Endothelial cell of umbilical vein (primary cell): ENCODE measurements around the gene C22orf39. TPM values are rescaled to one million over a fixed set of nuclear protein-coding genes. Genes with fewer than 3 reads are reported as not detected.

Source experiments
- BruUV-seq: library from RNA; stranded (reverse); fragments of 400-500 nt; replicated peaks from 2 replicates; lab custom pipeline; 2021; lab: Mats Ljungman, UMichigan
- CTCF ChIA-PET: fragments of 300-600, 350-600 bp; sonication (Branson Sonifier 250); formaldehyde crosslinking; loops from one replicate; lab custom pipeline; 2021; ENCODE audit warnings: antibody characterized with exemption, inconsistent platforms; lab: Charles Lee
- POLR2A ChIA-PET: fragments of 300-600, 350-600 bp; sonication (Branson Sonifier 250); formaldehyde crosslinking; loops from one replicate; lab custom pipeline; 2021; ENCODE audit warnings: antibody characterized with exemption, inconsistent platforms; lab: Charles Lee
- DNase-seq: peaks from one replicate; pipeline ENCODE4 v3.0.0-alpha.2; 2011; ENCODE audit warnings: low read depth, low spot score
- FAIRE-seq: peaks from 2 replicates; lab custom pipeline; 2011; peaks lifted over from hg19 to GRCh38; lab: Jason Lieb, UNC
- H2AFZ ChIP-seq: 2 replicates; pipeline ENCODE4 v1.6.0; 2012; ENCODE audit warnings: low read depth, low read length, control low read depth, inconsistent platforms
- H3K27ac ChIP-seq: 2 replicates; pipeline ENCODE4 v1.5.1; 2011; ENCODE audit warnings: low read depth, mild to moderate bottlenecking, control low read depth, low read length, moderate library complexity; ENCODE audit not compliant: insufficient read depth
- H3K27me3 ChIP-seq, 2 experiments: 2 replicates each; pipeline versions ENCODE4 v1.6.0 to v1.6.1; 2011; ENCODE audit warnings: low read length in 2 of 2, mixed read lengths in 1 of 2; ENCODE audit not compliant: control insufficient read depth in 2 of 2, insufficient read depth in 2 of 2
- H3K36me3 ChIP-seq, 2 experiments: 2 replicates in 1 of 2; 3 replicates in 1 of 2; pipeline ENCODE4 v1.5.1; 2011; ENCODE audit warnings: low read length in 2 of 2, mild to moderate bottlenecking in 1 of 2, moderate library complexity in 1 of 2; ENCODE audit not compliant: control insufficient read depth in 2 of 2, insufficient read depth in 2 of 2; ENCODE audit errors: extremely low read depth in 1 of 2
- H3K4me1 ChIP-seq: 3 replicates; pipeline ENCODE4 v1.5.1; 2011; ENCODE audit warnings: mild to moderate bottlenecking, low read length; ENCODE audit not compliant: control insufficient read depth, insufficient read depth; ENCODE audit errors: extremely low read depth
- H3K4me2 ChIP-seq: 2 replicates; pipeline ENCODE4 v1.6.1; 2011; ENCODE audit warnings: low read length, control low read depth, mixed read lengths; ENCODE audit not compliant: insufficient read depth
- H3K4me3 ChIP-seq, 3 experiments: fragments of 200-600 bp in 1 of 3; sonication (generic), shearing (Covaris generic) in 1 of 3; replicated peaks in 1 of 3; 2 replicates each; pipeline ENCODE4 v1.5.1; 2011 to 2016; ENCODE audit warnings: control low read depth in 3 of 3, low read length in 3 of 3, mild to moderate bottlenecking in 2 of 3, inconsistent platforms in 1 of 3, low read depth in 1 of 3, moderate library complexity in 1 of 3; ENCODE audit not compliant: insufficient read depth in 1 of 3
- H3K79me2 ChIP-seq: 2 replicates; pipeline ENCODE4 v1.6.0; 2012; ENCODE audit warnings: low read length, inconsistent platforms; ENCODE audit not compliant: control insufficient read depth, insufficient read depth
- H3K9ac ChIP-seq: replicated peaks from 2 replicates; pipeline ENCODE3; 2011; ENCODE audit warnings: low read length, control low read depth; ENCODE audit not compliant: insufficient read depth; ENCODE audit errors: extremely low read depth
- H3K9me1 ChIP-seq: replicated peaks from 3 replicates; pipeline ENCODE4 v1.6.0; 2011; ENCODE audit warnings: mild to moderate bottlenecking, low read length; ENCODE audit not compliant: control insufficient read depth, insufficient read depth; ENCODE audit errors: extremely low read depth
- H3K9me3 ChIP-seq: replicated peaks from 2 replicates; pipeline ENCODE4 v1.5.1; 2012; ENCODE audit warnings: low read length, inconsistent platforms; ENCODE audit not compliant: control insufficient read depth, insufficient read depth
- H4K20me1 ChIP-seq: replicated peaks from 2 replicates; pipeline ENCODE3; 2011; ENCODE audit warnings: mild to moderate bottlenecking, low read length; ENCODE audit not compliant: control insufficient read depth, insufficient read depth; ENCODE audit errors: extremely low read depth
- EZH2 ChIP-seq: IDR thresholded peaks from 2 replicates; pipeline ENCODE4 v1.6.1; 2012; ENCODE audit warnings: borderline replicate concordance, low read depth, mild to moderate bottlenecking, moderate library complexity, low read length, inconsistent platforms; ENCODE audit not compliant: severe bottlenecking
- FOS ChIP-seq: IDR thresholded peaks from 2 replicates; pipeline ENCODE4 v1.6.1; 2011; ENCODE audit warnings: mild to moderate bottlenecking, low read length, moderate library complexity, borderline replicate concordance; ENCODE audit not compliant: insufficient read depth
- JUN ChIP-seq: IDR thresholded peaks from 2 replicates; pipeline ENCODE4 v1.6.1; 2011; ENCODE audit warnings: borderline replicate concordance, low read depth; ENCODE audit not compliant: insufficient read length, insufficient read depth
- MYC ChIP-seq: IDR thresholded peaks from one replicate; pipeline ENCODE4 v1.6.1; 2011; ENCODE audit warnings: mild to moderate bottlenecking, low read depth, low read length
- POLR2A ChIP-seq: IDR thresholded peaks from 2 replicates; pipeline ENCODE4 v1.6.1; 2012; ENCODE audit warnings: low read depth, mild to moderate bottlenecking, control low read depth, low read length
- POLR2AphosphoS5 ChIP-seq: IDR thresholded peaks from 2 replicates; pipeline ENCODE4 v1.6.1; 2012; ENCODE audit warnings: low read depth, mild to moderate bottlenecking, control low read depth, low read length, moderate library complexity; ENCODE audit not compliant: insufficient read depth
- dilution Hi-C: fragments of 300-500 bp; cut with MboI; formaldehyde crosslinking; loops from one replicate; pipeline ENCODE4 v1.15.0; 2019; ENCODE audit warnings: low sequenced_read_pairs; ENCODE audit not compliant: extremely low pct_ligation_motif_present
- intact Hi-C: fragments of 100-400 bp; cut with micrococcal nuclease; formaldehyde crosslinking; loops from one replicate; pipeline ENCODE4 v1.10.0; 2022
- polyA plus RNA-seq, 4 experiments: library from polyadenylated mRNA; depleted of rRNA in 3 of 4; stranded (reverse) in 3 of 4; unstranded in 1 of 4; fragments of >200 nt; gene quantifications; 2 replicates each; pipeline versions ENCODE4 v1.2.1 to v1.2.3, GENCODE V29; 2011 to 2012; ENCODE audit warnings: missing spikeins in 1 of 4
- total RNA-seq: library from RNA; stranded (reverse); gene quantifications from 2 replicates; pipeline ENCODE4 v1.2.3, GENCODE V29; 2021
- TF ChIP-seq, protein P1 (sequence below): IDR thresholded peaks from 2 replicates; pipeline ENCODE4 v1.6.1; 2011; ENCODE audit not compliant: insufficient read depth, insufficient read length
- TF ChIP-seq, protein P2 (sequence below), 2 donors: IDR thresholded peaks; 1 replicate in 1 of 2; 2 replicates in 1 of 2; pipeline ENCODE4 v1.5.1; 2011; ENCODE audit warnings: low read length in 2 of 2, mild to moderate bottlenecking in 2 of 2, moderate library complexity in 2 of 2, control low read depth in 1 of 2, inconsistent platforms in 1 of 2, low read depth in 1 of 2; ENCODE audit not compliant: insufficient read depth in 1 of 2; ENCODE audit errors: extremely low read depth in 1 of 2

C22orf39 gene
- total and polyA plus RNA-seq, 2 donors (not counting 3 experiments of a cell fraction or from before 2014, with no cell fraction given) = 26.1 to 28.0 TPM

GRCh38 chr22:19494676-19495173 lies 47.2 kb upstream of the C22orf39 start:
- ChIA-PET POLR2A (interaction anchor here (2.0 kb wide), 1 partner anchor 135 kb away, joined by 6 read pairs; no protein-coding TSS in a partner anchor), CTCF (interaction anchor here (6.6 kb wide), 1 partner anchor 134 kb away, joined by 358 read pairs; no protein-coding TSS in a partner anchor)
- dilution Hi-C loops = no loop called here
- TF ChIP-seq, protein P1, sequence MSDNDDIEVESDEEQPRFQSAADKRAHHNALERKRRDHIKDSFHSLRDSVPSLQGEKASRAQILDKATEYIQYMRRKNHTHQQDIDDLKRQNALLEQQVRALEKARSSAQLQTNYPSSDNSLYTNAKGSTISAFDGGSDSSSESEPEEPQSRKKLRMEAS = no peak
- TF ChIP-seq JUN (no peak), MYC (no peak)
- Histone ChIP-seq H3K79me2 (peaks cover 2% of the 10 kb centered on the region), H3K27me3 (no peaks in the 10 kb centered on the region), H3K4me2 (no peak overlapping the region), H3K36me3 (peaks cover 0 to 6% of the 10 kb centered on the region in 2 experiments), H4K20me1 (no peaks in the 10 kb centered on the region), H2AFZ (no peak overlapping the region), H3K27ac (no peak overlapping the region), H3K9me1 (no peaks in the 10 kb centered on the region), H3K4me3 (no peak overlapping the region), H3K9ac (no peak overlapping the region), H3K9me3 (no peaks in the 10 kb centered on the region), H3K4me1 (no peaks in the 10 kb centered on the region)
- intact Hi-C loops = no loop called here
- BruUV-seq = no TSS peak
- DNase-seq (no peak), FAIRE-seq (no peak)

DNA sequence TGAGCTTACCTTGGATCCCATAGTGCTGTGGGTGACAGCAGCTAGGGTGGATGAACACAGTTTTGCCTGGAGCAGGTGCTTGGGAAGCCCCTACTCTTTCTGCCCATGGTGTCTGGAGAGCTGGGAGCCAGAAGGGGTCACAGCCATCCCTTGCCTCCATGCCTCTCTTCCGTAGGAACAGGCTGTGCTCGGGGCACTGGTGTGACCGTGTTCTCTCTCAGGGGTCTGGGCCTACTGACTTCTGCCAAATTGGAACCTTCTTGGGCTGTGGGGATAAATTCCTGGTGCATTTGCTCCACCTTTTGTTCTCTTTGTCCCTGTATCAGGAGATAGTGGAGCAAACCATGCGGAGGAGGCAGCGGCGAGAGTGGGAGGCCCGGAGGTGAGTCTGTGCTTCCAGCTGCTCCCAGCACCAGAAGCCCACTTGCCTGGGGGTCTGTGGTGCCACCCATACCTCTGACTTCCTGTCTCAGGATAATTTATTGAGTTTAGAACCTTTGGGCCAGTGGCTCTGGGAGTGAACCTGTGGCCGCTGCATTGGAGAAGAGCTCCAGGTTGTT lies 46.6 kb upstream of the C22orf39 start:
- Histone ChIP-seq H3K4me2 (no peak overlapping the region), H3K36me3 (peaks cover 0 to 6% of the 10 kb centered on the region in 2 experiments), H2AFZ (no peak overlapping the region), H3K4me1 (no peaks in the 10 kb centered on the region), H4K20me1 (no peaks in the 10 kb centered on the region), H3K4me3 (no peak overlapping the region), H3K9ac (no peak overlapping the region), H3K79me2 (peaks cover 2% of the 10 kb centered on the region), H3K9me3 (no peaks in the 10 kb centered on the region), H3K9me1 (no peaks in the 10 kb centered on the region), H3K27me3 (no peaks in the 10 kb centered on the region), H3K27ac (no peak overlapping the region)
- FAIRE-seq (no peak), DNase-seq (no peak)
- POLR2A ChIA-PET = no interaction called here
- dilution Hi-C loops (no loop called here), intact Hi-C loops (no loop called here)
- TF ChIP-seq MYC = no peak
- no peak for TF ChIP-seq POLR2AphosphoS5
- no peak for TF ChIP-seq POLR2A
- TF ChIP-seq, protein P1 = no peak
- TF ChIP-seq FOS = no peak
- TF ChIP-seq EZH2 = no peak
- no peak for TF ChIP-seq JUN
- TF ChIP-seq, protein P2, sequence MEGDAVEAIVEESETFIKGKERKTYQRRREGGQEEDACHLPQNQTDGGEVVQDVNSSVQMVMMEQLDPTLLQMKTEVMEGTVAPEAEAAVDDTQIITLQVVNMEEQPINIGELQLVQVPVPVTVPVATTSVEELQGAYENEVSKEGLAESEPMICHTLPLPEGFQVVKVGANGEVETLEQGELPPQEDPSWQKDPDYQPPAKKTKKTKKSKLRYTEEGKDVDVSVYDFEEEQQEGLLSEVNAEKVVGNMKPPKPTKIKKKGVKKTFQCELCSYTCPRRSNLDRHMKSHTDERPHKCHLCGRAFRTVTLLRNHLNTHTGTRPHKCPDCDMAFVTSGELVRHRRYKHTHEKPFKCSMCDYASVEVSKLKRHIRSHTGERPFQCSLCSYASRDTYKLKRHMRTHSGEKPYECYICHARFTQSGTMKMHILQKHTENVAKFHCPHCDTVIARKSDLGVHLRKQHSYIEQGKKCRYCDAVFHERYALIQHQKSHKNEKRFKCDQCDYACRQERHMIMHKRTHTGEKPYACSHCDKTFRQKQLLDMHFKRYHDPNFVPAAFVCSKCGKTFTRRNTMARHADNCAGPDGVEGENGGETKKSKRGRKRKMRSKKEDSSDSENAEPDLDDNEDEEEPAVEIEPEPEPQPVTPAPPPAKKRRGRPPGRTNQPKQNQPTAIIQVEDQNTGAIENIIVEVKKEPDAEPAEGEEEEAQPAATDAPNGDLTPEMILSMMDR (IDR thresholded peaks at IDR 0.05; ENCODE audit: extremely low read depth in 1 of 2, insufficient read depth in 1 of 2, low read depth in 1 of 2, low read length in 2 of 2) = no peak
- BruUV-seq = no TSS peak
- CTCF ChIA-PET = interaction anchor here (6.6 kb wide), 1 partner anchor 135 kb away, joined by 358 read pairs; no protein-coding TSS in a partner anchor
